Neural progenitor cell (in vitro differentiated cells): ENCODE data around the gene MAPK1.

Source experiments
- CTCF ChIP-seq: fragments of 200-600 bp; sonication (generic); IDR thresholded peaks from 2 replicates; pipeline ENCODE4 v1.5.1; 2017; ENCODE audit warnings: antibody characterized with exemption, mild to moderate bottlenecking
- EZH2 ChIP-seq: fragments of 200-600 bp; sonication (generic); IDR thresholded peaks from 2 replicates; pipeline ENCODE4 v1.6.1; 2017; ENCODE audit warnings: antibody characterized with exemption, mild to moderate bottlenecking, moderate library complexity
- EZH2phosphoT487 ChIP-seq: fragments of 200-600 bp; sonication (generic); IDR thresholded peaks from 2 replicates; pipeline ENCODE4 v1.6.1; 2017; ENCODE audit warnings: antibody characterized with exemption

- TF ChIP-seq CTCF (no peak), EZH2 (no peak), EZH2phosphoT487 (no peak)
Measured at GRCh38 chr22:21727159-21727558, 140.3 kb downstream of the MAPK1 start.
